Measurements from ENCODE around the gene SNX32.

GRCh38 chr11:65792456-65792855 is 41.3 kb upstream of the SNX32 start:
- TF ChIP-seq CTCF (IDR thresholded peaks at IDR 0.05; ENCODE audit: low read depth, low read length, poor library complexity, severe bottlenecking) (no peak), EZH2phosphoT487 (IDR thresholded peaks at IDR 0.05; ENCODE audit: borderline replicate concordance, low read length) (no peak)
